ENCODE measurements around the gene CAPS2.

Gene CAPS2

GRCh38 chr12:75227132-75227531 is 103.0 kb downstream of the CAPS2 start:
- no peak overlapping the region for H3K4me2 ChIP-seq (ENCODE audit: low read length)
- no peak overlapping the region for H3K27ac ChIP-seq (ENCODE audit: low read depth, low read length, poor library complexity, severe bottlenecking)
- H3K27me3 ChIP-seq (ENCODE audit: insufficient read depth, low read length): no peaks in the 10 kb centered on the region
- H3K4me3 ChIP-seq (ENCODE audit: low read depth, low read length, poor library complexity, severe bottlenecking): no peak overlapping the region
- H3K4me1 ChIP-seq (ENCODE audit: insufficient read depth, low read length, severe bottlenecking): no peaks in the 10 kb centered on the region
- H2AFZ ChIP-seq (ENCODE audit: low read length): no peak overlapping the region
- H4K20me1 ChIP-seq (ENCODE audit: insufficient read depth, low read length): no peaks in the 10 kb centered on the region
- H3F3A ChIP-seq (ENCODE audit: insufficient read depth, low read length): no peaks in the 10 kb centered on the region
- no peaks in the 10 kb centered on the region for H3K9me3 ChIP-seq (ENCODE audit: low read length)
- no peak for TF ChIP-seq CTCF (IDR thresholded peaks at IDR 0.05; ENCODE audit: low read length)
- H3K9ac ChIP-seq (ENCODE audit: low read length): no peak overlapping the region
- no peaks in the 10 kb centered on the region for H3K9me2 ChIP-seq (ENCODE audit: low read depth, low read length)
- no peaks in the 10 kb centered on the region for H3K79me2 ChIP-seq (ENCODE audit: insufficient read depth, low read length)
- H3K36me3 ChIP-seq (ENCODE audit: insufficient read depth, low read length): no peaks in the 10 kb centered on the region

Measured in OCI-LY1 (cell line).